Activated T-cell treated with anti-CD3 and anti-CD28 coated beads for 4 hours (primary cell): ENCODE data around the gene TSPAN17.

Experiments
- DNase-seq: peaks from one replicate; pipeline ENCODE4 v3.0.0-alpha.2; 2020

TSPAN17 gene

GRCh38 chr5:176624142-176624541 lies 23.1 kb upstream of the TSPAN17 start:
- DNase-seq = no peak

GRCh38 chr5:176624938-176625337 lies 22.3 kb upstream of the TSPAN17 start:
- no peak for DNase-seq

GRCh38 chr5:176625512-176625911 lies 21.8 kb upstream of the TSPAN17 start:
- no peak for DNase-seq

DNA sequence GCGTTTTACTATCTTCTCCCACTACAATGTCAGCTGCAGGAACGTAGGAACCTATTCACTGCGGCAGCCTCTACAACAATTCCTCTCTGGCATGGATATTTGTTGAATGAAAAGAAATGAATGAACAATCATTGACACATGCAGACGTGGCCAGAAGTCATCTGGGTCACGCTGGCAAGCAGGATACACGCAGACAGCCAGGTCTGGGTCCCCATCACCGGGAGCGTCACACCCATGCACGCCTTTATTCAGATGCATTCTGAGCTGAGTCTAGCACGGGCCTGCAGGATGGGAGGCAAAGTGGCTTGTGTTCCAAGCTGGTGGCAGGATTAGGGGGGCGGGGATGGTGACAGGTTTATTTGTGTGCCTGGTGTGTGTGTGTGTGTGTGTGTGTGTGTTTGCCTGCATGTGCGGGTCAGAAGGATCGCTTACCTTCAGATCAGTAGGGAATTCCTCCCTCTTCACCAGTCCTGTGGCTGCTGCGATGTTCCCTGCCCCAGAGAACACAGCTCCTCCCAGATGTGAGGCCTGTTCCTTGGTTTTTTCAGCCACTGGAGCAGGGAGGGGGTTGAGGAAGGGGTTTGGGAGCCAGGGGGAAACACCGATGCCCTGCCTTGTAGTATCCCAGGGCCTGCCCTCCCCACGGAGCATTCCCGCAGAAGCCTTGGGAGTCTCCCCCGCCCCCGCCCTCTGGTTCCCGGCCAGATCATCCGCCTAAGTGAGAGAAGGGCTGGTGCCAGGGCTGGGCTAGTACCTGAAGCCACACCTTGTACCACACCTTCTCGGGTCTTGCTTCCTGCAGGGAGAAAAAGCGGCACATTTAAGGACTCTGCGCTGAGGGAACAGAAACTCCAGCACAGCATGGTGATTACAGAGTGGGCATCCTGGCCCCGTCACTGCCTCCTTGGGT lies 21.1 kb upstream of the TSPAN17 start:
- DNase-seq = no peak

GRCh38 chr5:176626876-176627236 lies 20.4 kb upstream of the TSPAN17 start:
- DNase-seq = no peak

GRCh38 chr5:176627582-176627981 lies 19.7 kb upstream of the TSPAN17 start:
- DNase-seq = no peak

GRCh38 chr5:176628406-176629228 lies 18.7 kb upstream of the TSPAN17 start:
- no peak for DNase-seq

DNA sequence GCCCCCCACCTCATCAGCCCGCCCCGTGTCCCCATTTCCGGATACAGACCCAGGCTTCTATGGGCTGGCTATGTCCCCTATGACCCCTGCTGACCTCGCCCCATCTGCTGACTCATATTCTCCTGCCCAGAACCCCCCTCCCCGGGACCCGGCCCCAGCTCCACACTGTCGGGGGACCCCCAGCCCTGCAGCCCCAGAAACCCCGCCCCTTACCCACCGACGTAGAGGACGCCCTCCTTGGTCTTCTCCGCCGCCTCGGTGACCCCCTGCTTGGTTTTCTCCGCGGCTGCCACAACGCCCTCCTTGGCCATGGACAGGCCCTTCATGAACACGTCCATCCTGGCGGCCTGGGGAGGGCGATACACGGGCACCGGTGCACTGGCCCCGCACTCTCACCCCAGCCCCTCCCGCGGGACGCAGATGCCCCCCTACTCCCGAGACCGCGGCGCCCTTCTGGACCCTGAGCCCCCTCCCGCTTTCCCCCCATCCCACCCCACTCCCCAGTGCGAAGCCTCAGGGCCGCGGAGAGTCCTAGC lies 17.9 kb upstream of the TSPAN17 start:
- no peak for DNase-seq

DNA sequence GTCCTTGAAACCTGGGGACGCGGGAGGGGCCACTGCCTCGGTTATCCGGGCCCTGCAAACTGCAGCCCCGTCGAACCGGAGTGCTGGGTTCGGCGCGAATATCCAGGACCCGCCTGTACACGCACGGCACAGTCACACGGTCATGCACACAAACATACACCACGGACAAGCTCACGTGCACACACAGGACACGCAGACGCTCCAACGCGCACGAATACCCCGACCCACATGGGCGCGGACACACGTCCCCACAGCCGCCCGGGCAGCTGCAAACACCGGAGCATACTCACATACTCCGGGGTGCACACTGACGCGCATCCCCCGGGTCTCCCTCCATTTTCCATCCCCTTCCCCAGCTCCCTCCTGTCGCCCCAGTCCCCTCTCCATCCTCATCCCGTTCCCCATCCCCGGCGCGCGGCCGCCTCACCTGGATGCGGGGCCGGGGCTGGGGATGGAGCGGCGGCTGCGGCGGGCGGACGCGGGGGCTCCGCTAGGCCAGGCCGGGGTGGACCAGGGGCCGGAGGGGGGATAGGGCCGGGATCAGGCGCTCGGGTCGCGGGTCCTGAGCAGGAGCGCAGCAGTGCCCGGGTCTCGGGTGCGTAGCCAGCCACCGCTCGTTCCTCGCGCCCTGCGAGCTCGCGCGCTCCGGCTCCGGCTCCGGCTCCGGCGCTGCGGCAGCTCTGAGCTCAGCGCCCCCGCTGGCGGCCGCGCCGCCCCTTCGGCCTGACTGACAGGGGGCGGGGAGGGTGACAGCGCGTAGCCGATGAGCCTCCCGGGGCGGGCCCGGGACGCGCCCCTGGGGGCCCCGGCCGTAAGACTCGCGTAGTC lies 17.2 kb upstream of the TSPAN17 start, which contains the start of the genes EIF4E1B and SNCB:
Gene EIF4E1B (plus strand): TSS at position 823 of the 828 bp plus-strand sequence. CDS start 12,113 bp downstream, outside the sequence.
Gene SNCB (minus strand): TSS at position 682 of the 828 bp plus-strand sequence. CDS start 880 bp downstream, outside the sequence.
- DNase-seq = no peak

DNA sequence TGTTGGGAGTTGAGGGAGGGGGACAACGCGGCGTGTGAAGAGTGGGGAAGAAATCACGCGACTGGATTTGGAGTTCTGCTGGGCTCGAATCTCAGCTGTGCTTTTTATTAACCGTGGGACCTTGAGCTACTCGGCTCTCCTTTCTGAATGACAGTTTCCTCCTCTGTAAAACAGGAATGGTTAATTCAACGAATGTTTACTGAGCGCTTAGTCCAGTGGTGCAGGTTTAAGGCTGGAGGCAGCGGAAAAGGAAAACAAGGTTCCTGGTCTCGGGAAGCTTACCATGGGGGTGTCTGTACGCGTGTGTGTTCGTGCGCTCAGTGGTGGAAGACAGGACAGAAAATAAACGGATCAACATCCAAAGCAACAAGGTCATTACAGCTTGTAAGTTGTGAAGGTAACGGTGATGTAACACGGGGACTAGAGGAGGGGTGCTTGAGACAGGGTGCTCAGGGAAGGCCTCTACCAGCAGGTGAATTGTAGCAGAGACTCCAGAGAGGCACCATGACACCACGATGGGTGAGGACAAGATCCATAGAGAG lies 16.5 kb upstream of the TSPAN17 start:
- DNase-seq = no peak

GRCh38 chr5:176631383-176632200 lies 15.7 kb upstream of the TSPAN17 start:
- no peak for DNase-seq

DNA sequence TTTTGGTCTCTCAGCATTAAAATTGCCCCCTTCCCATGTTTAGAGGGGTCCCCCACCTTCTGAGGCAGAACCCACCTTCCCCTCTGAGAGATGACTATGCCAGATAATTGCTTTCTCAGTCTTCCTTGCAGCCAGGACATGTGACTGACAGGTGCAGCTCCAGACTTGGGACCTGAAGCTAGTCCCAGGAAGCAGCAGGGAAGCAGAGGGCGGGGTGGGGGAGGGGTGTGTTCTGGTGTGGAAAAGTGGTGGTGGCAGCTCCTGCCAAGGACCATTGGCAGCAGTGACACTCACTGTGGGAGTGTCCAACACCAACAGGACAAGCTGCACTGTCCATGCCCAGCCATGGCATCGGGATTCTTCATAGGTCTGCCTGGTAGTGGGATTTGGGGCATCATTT lies 14.5 kb upstream of the TSPAN17 start:
- DNase-seq = no peak

DNA sequence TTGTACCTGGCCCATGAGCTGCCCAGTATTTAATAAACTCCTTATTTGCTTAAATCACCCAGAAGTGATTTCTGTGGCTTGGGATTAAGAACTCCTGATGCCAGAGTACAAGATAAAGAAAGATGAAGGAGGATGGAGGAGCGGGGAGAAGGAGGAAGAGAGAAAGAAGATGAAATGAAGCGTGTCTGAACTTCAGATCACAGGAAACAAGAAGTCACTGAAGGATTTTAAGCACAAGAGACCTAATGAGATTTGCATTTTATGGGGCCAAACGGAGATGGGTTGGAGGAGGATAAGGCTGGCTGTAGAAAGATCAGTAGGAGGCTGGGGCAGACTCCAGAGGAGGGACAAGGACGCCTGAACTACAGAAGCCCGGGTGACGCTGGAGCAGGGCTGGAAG lies 13.7 kb upstream of the TSPAN17 start:
- DNase-seq = no peak

DNA sequence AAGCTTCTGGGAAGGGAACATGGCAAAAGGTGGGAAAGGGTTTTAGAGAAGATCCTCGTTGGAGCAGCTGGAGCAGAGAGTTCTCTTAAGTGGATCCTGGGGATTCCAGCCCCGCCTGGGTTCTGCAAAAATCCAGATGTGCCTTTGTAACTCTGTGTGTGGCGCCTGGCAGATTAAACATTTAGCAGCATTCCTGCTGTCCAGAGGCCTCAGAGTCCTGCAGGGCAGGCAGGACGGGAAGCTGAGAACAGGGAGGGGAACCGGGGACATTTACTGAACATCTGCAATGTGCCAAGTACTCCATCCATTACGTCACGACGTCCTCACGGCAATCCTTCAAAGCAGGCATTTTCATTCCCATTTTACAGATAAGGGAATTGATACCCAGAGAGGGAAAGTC lies 10.9 kb upstream of the TSPAN17 start:
- DNase-seq = no peak

DNA sequence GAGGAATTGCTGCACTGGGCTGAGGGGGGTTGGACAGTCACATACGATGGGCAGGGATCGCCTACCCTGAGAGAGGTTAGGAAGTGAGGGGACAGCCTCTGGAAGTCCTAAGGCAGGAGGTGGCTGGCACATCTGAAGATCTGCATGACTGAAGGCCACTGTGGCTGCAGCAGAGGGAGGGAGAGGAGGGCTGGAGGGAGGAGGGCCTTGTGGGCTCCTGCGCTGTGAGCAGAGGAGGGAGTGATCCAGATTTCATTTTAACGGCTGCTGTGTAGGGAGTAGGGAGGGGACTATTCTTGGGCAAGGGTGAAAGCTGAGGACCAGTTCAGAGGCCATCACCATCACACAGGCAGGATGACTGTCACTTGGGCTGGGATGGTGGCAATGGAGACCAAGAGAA lies 9.7 kb upstream of the TSPAN17 start:
- DNase-seq = no peak

DNA sequence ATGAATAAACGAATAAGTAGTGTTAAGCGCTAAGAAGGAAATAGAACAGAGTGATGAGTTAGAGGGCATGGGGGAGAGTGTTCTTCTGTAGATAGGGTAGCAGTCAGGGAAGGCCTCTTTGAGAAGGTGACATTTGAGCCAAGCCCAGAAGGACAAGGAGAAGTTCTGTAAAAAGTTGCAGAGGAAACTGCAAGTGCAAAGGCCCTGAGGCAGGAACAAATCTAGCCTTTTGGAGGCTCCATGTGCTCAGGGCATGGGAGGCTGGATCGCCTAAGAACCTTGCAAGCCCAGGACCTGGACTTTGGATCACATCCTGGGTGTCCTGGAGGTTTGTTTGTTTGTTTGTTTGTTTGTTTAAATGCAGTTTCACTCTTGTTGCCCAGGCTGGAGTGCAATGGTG lies 8.8 kb upstream of the TSPAN17 start:
- no peak for DNase-seq

DNA sequence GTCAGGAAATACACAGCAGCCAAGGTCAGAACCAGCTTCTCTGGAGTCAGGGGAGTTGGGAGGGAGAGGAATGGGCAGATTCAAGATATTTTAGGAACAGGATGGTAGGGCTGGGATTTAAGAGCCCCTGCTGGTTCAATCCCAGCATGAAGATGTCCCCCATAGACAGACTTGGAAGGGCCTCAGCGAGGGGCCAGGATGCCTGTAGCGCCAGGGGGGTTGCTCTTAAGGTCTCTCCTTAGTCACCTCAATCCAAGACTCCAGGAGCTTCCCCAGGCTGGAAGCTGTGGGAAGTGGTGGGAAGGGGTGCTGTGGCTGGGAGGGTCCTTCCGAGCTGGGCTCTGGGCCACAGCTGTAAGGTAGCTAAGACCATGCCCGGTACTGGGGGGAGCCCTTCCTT lies 8.1 kb upstream of the TSPAN17 start:
- no peak for DNase-seq

GRCh38 chr5:176639981-176640380 lies 7.3 kb upstream of the TSPAN17 start:
- DNase-seq = no peak

- no peak for DNase-seq
Observed at GRCh38 chr5:176640616-176641015, 6.7 kb upstream of the TSPAN17 start.

GRCh38 chr5:176642675-176643490 lies 4.4 kb upstream of the TSPAN17 start:
- no peak for DNase-seq
